ENCODE results near the gene L3MBTL4.
"Not testable (repeated sequence)": the region's sequence is repeated elsewhere in the genome, so short reads cannot be mapped to it uniquely, and the experiment has no call there.

Gene L3MBTL4

DNA sequence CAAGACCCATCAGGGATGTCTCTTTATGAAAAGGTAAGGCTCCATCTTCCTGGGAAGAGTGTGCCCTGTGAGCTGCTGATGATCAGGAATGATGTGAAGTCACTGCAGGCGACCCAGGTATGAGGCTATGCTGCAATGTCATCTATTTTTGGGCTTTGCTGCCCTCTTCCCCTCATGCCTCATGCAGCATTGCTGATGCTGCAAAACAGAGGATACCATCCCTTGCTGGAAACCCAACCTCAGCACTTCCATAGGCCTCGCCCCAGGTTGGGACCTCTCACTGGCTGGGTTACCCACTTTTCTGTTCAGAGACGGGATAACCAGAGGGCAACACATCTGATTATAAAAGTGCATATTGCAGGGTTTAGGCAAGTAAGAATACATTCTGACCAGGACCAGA, 255.8 kb downstream of the L3MBTL4 start:
- Histone ChIP-seq H3K27ac (ENCODE audit: low read length) (no peak overlapping the region), H3K36me3 (ENCODE audit: control insufficient read depth, insufficient read depth, low read length) (no peaks in the 10 kb centered on the region), H3K27me3 (ENCODE audit: control insufficient read depth, insufficient read depth, low read length) (no peaks in the 10 kb centered on the region), H3K9me3 (ENCODE audit: control insufficient read depth, insufficient read depth, low read length) (no peaks in the 10 kb centered on the region; the same call in 1 of the 2 replicates), H3K4me3 (ENCODE audit: low read length) (no peak overlapping the region), H3K4me1 (ENCODE audit: control insufficient read depth, insufficient read depth, low read length) (no peaks in the 10 kb centered on the region)
- no peak for DNase-seq (ENCODE audit: low read depth, low spot score)
- WGBS (ENCODE audit: insufficient coverage, insufficient read length), result no CpG with 5 or more reads among the region's 3 CpGs

DNA sequence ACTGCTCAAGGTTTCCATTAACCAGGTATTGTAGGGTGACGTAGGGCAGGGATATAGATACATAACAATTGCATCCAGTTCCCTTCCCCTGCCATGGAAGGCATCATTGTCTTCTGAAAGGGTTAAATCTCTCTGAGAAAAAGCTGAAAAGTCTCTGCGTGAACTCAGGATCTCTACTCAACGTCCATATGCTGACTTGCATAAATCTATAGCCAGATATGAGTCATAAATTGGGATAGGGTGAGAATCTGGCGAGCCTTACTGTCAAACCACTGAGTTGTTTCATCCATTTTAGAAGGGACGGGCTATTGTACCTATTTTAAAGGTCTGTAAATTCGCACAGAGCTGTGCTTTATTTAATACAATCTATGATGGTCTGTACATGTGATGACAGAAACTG, 258.3 kb downstream of the L3MBTL4 start:
- no peak overlapping the region for H3K27ac ChIP-seq (ENCODE audit: low read length)
- no peaks in the 10 kb centered on the region for H3K4me1 ChIP-seq (ENCODE audit: control insufficient read depth, insufficient read depth, low read length)
- H3K36me3 ChIP-seq (ENCODE audit: control insufficient read depth, insufficient read depth, low read length), result no peaks in the 10 kb centered on the region
- DNase-seq (ENCODE audit: low read depth, low spot score), result no peak
- WGBS (ENCODE audit: insufficient coverage, insufficient read length), result no CpG with 5 or more reads among the region's 6 CpGs
- H3K9me3 ChIP-seq (ENCODE audit: control insufficient read depth, insufficient read depth, low read length), result no peaks in the 10 kb centered on the region
- H3K4me3 ChIP-seq (ENCODE audit: low read length), result no peak overlapping the region
- H3K27me3 ChIP-seq (ENCODE audit: control insufficient read depth, insufficient read depth, low read length), result no peaks in the 10 kb centered on the region

DNA sequence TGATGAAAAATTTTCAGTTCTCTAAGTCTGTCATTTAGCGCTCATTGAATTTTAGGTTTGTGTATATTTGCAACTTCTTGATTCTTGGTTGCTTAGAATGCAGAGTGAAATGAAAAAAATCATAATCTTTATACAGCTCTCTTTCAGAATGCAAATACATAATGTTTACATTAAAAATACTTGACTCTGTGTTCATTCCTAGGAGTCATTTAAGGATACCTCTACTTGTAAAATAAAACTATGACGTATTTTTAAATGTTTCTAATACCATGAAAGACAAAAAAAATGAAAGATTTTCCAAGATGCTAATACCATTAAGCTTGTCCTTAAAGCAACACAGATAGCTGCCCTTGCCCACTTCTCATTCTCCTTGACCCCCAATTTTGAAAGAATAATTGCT, 259.0 kb downstream of the L3MBTL4 start:
- no peaks in the 10 kb centered on the region for H3K27me3 ChIP-seq (ENCODE audit: control insufficient read depth, insufficient read depth, low read length)
- no peaks in the 10 kb centered on the region for H3K4me1 ChIP-seq (ENCODE audit: control insufficient read depth, insufficient read depth, low read length)
- H3K9me3 ChIP-seq (ENCODE audit: control insufficient read depth, insufficient read depth, low read length), result no peaks in the 10 kb centered on the region
- DNase-seq (ENCODE audit: low read depth, low spot score), result no peak
- no CpG with 5 or more reads among the region's 2 CpGs for WGBS (ENCODE audit: insufficient coverage, insufficient read length)
- no peak overlapping the region for H3K4me3 ChIP-seq (ENCODE audit: low read length)
- H3K27ac ChIP-seq (ENCODE audit: low read length), result no peak overlapping the region
- no peaks in the 10 kb centered on the region for H3K36me3 ChIP-seq (ENCODE audit: control insufficient read depth, insufficient read depth, low read length)

DNA sequence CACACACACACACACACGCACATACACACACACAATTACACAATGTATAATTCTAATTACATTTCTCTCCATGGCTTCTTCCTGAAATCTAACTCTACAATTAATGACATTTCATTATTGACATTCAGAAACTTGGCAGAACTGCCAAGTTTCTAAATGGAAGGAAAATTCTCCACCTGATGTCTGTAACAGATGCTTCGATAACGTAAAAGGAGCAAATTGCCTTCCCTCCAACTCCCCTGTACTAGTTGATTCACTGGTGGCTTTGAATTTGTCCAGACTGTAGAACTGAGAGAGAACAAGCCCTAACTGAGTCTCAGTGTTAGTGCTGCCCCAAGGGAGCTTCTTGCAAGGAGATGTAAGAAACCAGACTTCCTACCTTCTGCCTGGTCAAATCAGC, 264.3 kb downstream of the L3MBTL4 start:
- 100% methylated on average over 1 of the region's 3 CpGs for WGBS (ENCODE audit: insufficient coverage, insufficient read length)

DNA sequence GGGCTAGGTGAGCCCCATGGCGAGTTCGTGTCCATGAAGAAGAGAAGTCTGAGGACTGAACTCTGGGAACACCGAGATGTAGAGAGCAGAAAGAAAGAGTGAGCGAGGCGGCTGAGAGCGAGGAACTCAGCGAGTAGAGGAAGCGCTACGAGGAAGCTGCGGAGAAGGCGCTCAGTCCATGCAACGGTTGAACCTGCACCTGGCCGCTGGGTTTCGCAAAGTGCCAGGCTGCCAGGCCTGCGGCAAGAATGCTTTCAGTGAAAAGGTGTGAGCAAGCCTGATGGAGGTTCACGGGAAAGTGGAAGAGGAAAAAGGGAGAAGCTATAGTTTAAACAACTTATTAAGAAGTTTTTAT, 268.4 kb downstream of the L3MBTL4 start:
- H3K4me3 ChIP-seq (ENCODE audit: low read length), result no peak overlapping the region
- H3K36me3 ChIP-seq (ENCODE audit: control insufficient read depth, insufficient read depth, low read length), result no peaks in the 10 kb centered on the region
- no peaks in the 10 kb centered on the region for H3K27me3 ChIP-seq (ENCODE audit: control insufficient read depth, insufficient read depth, low read length)
- no CpG with 5 or more reads among the region's 16 CpGs for WGBS (ENCODE audit: insufficient coverage, insufficient read length)
- H3K27ac ChIP-seq (ENCODE audit: low read length), result no peak overlapping the region
- H3K4me1 ChIP-seq (ENCODE audit: control insufficient read depth, insufficient read depth, low read length), result no peaks in the 10 kb centered on the region
- no peaks in the 10 kb centered on the region for H3K9me3 ChIP-seq (ENCODE audit: control insufficient read depth, insufficient read depth, low read length)
- DNase-seq (ENCODE audit: low read depth, low spot score), result no peak

More for the DNA sequence above, 264.3 kb downstream of the L3MBTL4 start:
- Histone ChIP-seq H3K36me3 (ENCODE audit: control insufficient read depth, insufficient read depth, low read length) (no peaks in the 10 kb centered on the region), H3K27me3 (ENCODE audit: control insufficient read depth, insufficient read depth, low read length) (no peaks in the 10 kb centered on the region), H3K4me3 (ENCODE audit: low read length) (no peak overlapping the region), H3K9me3 (ENCODE audit: control insufficient read depth, insufficient read depth, low read length) (no peaks in the 10 kb centered on the region), H3K4me1 (ENCODE audit: control insufficient read depth, insufficient read depth, low read length) (no peaks in the 10 kb centered on the region), H3K27ac (ENCODE audit: low read length) (no peak overlapping the region)
- DNase-seq (ENCODE audit: low read depth, low spot score), result no peak

DNA sequence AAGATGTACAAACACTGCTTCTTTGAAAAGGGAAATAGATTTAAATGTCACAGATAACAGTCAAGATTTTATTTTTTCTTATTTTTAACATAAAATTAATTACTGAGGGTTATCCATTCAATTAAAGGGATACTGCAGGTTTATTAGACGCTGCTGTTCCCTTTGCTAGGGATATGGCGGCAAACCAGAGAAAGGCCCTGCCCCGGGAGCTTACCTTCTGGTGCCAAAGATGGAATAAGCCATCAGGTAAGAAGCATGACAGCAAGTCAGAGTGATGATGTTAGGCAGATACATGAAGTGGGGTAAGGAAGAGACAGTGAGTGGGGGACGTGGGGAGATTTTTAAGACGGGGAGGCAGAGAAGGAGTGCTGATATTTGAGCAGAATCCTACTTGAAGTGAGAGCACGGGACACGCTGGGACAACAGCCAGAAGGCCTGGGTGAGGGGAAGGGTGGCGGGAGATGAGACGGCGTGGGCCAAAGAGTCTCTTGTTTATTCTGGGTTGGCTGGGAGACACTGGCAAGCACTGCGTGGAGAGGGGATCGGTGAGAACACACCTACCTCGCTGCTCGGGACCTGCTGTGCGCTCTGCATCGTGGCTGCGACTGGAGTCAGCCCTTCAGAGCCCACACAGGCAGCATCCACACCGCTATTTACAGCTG, 268.9 kb downstream of the L3MBTL4 start:
- DNase-seq (ENCODE audit: low read depth, low spot score), result no peak
- no peaks in the 10 kb centered on the region for H3K9me3 ChIP-seq (ENCODE audit: control insufficient read depth, insufficient read depth, low read length)
- H3K4me1 ChIP-seq (ENCODE audit: control insufficient read depth, insufficient read depth, low read length), result no peaks in the 10 kb centered on the region
- 100% methylated on average over 2 of the region's 18 CpGs for WGBS (ENCODE audit: insufficient coverage, insufficient read length)
- no peaks in the 10 kb centered on the region for H3K27me3 ChIP-seq (ENCODE audit: control insufficient read depth, insufficient read depth, low read length)
- H3K36me3 ChIP-seq (ENCODE audit: control insufficient read depth, insufficient read depth, low read length), result no peaks in the 10 kb centered on the region
- no peak overlapping the region for H3K4me3 ChIP-seq (ENCODE audit: low read length)
- H3K27ac ChIP-seq (ENCODE audit: low read length), result no peak overlapping the region

DNA sequence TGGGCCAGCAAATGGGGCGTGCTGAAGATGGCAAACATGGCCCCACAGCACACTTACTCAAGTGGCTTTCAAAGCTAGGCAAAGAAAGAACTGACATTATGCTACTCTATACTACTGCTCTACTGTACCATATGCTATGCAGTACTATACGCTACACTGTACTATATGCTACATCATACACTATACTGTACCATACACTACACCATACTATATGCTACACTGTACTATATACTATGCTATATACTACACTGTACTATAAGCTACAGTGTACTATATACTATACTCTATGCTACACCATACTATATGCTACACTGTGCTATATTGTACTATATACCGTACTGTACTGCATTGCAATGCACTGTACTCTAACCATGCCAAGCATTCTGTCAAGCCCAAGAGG, 275.7 kb downstream of the L3MBTL4 start:
- Histone ChIP-seq H3K4me1 (ENCODE audit: control insufficient read depth, insufficient read depth, low read length) (no peaks in the 10 kb centered on the region), H3K27me3 (ENCODE audit: control insufficient read depth, insufficient read depth, low read length) (no peaks in the 10 kb centered on the region), H3K9me3 (ENCODE audit: control insufficient read depth, insufficient read depth, low read length) (no peaks in the 10 kb centered on the region), H3K36me3 (ENCODE audit: control insufficient read depth, insufficient read depth, low read length) (no peaks in the 10 kb centered on the region), H3K27ac (ENCODE audit: low read length) (no peak overlapping the region), H3K4me3 (ENCODE audit: low read length) (no peak overlapping the region)
- no CpG with 5 or more reads among the region's 3 CpGs for WGBS (ENCODE audit: insufficient coverage, insufficient read length)
- no peak for DNase-seq (ENCODE audit: low read depth, low spot score)

DNA sequence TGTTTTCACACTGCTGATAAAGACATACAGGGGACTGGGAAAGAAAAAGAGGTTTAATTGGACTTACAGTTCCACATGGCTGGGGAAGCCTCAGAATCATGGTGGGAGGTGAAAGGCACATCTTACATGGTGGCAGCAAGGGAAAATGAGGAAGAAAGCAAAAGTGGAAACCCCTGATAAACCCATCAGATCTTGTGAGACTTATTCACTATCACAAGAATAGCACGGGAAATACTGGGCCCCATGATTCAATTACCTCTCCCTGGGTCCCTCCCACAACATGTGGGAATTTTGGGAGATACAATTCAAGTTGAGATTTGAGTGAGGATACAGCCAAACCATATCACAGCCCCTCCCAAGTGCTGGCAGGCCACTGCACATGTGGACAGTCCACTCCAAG, 278.8 kb downstream of the L3MBTL4 start:
- not testable (repeated sequence) for H3K36me3 ChIP-seq (ENCODE audit: control insufficient read depth, insufficient read depth, low read length)
- WGBS (ENCODE audit: insufficient coverage, insufficient read length), result no CpG with 5 or more reads among the region's 1 CpG

DNA sequence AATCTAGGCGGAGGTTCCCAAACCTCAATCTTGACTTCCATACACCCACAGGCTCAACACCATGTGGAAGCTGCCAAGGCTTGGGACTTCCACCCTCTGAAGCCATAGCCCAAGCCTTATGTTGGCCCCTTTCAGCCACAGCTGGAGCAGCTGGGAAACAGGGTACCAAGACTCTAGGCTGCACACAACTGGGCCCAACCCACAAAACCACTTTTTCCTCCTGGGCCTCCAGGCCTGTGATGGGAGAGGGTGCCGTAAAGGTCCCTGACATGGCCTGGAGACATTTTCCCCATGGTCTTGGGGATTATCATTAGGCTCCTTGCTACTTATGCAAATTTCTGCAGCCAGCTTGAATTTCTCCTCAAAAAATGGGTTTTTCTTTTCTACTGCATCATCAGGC, 279.7 kb downstream of the L3MBTL4 start:
- DNase-seq (ENCODE audit: low read depth, low spot score); H3K4me3 ChIP-seq (ENCODE audit: low read length); H3K27ac ChIP-seq (ENCODE audit: low read length); H3K27me3 ChIP-seq (ENCODE audit: control insufficient read depth, insufficient read depth, low read length); H3K9me3 ChIP-seq (ENCODE audit: control insufficient read depth, insufficient read depth, low read length); H3K4me1 ChIP-seq (ENCODE audit: control insufficient read depth, insufficient read depth, low read length); H3K36me3 ChIP-seq (ENCODE audit: control insufficient read depth, insufficient read depth, low read length): not testable (repeated sequence)
- WGBS (ENCODE audit: insufficient coverage, insufficient read length), result no CpG with 5 or more reads among the region's 2 CpGs

More for the DNA sequence above, 278.8 kb downstream of the L3MBTL4 start:
- H3K27ac ChIP-seq (ENCODE audit: low read length); DNase-seq (ENCODE audit: low read depth, low spot score); H3K4me1 ChIP-seq (ENCODE audit: control insufficient read depth, insufficient read depth, low read length); H3K27me3 ChIP-seq (ENCODE audit: control insufficient read depth, insufficient read depth, low read length); H3K9me3 ChIP-seq (ENCODE audit: control insufficient read depth, insufficient read depth, low read length); H3K4me3 ChIP-seq (ENCODE audit: low read length): not testable (repeated sequence)

DNA sequence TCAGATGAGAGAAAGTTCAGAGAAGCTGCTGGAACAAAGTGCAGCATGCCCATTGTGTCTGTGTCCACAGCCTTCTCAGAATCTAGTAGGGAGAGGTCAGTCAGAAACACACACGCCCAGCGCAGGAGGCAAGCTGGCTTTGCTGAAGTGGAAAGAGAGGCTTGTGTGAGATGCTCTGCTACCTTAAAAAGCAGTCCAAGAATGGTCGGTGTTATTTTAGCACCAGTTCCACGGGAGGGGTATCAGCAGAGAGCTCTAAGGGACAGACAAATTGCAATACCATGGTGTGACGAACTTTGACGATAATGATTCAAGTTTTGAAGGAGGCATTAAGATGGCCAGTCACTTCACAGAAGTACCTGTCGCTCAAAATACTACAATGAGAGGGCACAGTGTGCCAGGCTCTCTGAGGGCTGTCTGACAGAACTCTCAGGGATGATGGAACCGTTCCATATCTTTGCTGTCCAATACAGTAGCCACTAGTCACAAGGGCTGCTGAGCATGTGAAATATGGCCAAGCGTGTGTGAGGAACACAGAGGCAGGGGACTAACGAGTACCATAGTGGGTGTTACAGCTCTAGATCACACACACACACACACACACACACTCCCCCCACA, 281.9 kb downstream of the L3MBTL4 start:
- Histone ChIP-seq H3K36me3 (ENCODE audit: control insufficient read depth, insufficient read depth, low read length) (no peaks in the 10 kb centered on the region), H3K4me3 (ENCODE audit: low read length) (no peak overlapping the region), H3K27me3 (ENCODE audit: control insufficient read depth, insufficient read depth, low read length) (no peaks in the 10 kb centered on the region), H3K9me3 (ENCODE audit: control insufficient read depth, insufficient read depth, low read length) (no peaks in the 10 kb centered on the region), H3K4me1 (ENCODE audit: control insufficient read depth, insufficient read depth, low read length) (no peaks in the 10 kb centered on the region), H3K27ac (ENCODE audit: low read length) (no peak overlapping the region)
- WGBS (ENCODE audit: insufficient coverage, insufficient read length), result no CpG with 5 or more reads among the region's 10 CpGs
- no peak for DNase-seq (ENCODE audit: low read depth, low spot score)

DNA sequence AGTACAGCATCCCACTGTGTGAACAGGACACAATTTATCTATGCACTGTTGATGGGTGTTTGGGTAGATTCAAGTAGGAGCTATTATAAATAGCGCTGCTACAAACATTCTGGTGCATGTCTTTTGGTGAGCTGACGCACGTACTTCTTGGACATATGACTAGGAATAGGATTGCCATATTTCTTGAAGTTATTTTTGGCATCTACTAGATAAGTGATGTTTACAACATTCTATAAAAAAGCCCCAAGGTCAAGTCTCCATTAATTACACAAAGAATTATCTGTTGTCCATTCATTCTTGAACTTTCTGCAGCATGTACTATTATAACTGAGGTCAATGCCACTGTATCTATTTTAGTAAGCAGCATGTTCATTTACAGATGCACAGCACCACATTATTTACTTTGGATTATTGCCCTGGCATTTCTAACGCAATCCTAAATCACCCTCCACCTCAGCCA, 293.9 kb downstream of the L3MBTL4 start:
- Histone ChIP-seq H3K4me1 (ENCODE audit: control insufficient read depth, insufficient read depth, low read length) (peaks cover 2% of the 10 kb centered on the region; the same call in 1 of the 2 replicates), H3K36me3 (ENCODE audit: control insufficient read depth, insufficient read depth, low read length) (no peaks in the 10 kb centered on the region), H3K27ac (ENCODE audit: low read length) (no peak overlapping the region), H3K9me3 (ENCODE audit: control insufficient read depth, insufficient read depth, low read length) (no peaks in the 10 kb centered on the region), H3K4me3 (ENCODE audit: low read length) (no peak overlapping the region), H3K27me3 (ENCODE audit: control insufficient read depth, insufficient read depth, low read length) (no peaks in the 10 kb centered on the region)
- WGBS (ENCODE audit: insufficient coverage, insufficient read length), result no CpG with 5 or more reads among the region's 4 CpGs
- DNase-seq (ENCODE audit: low read depth, low spot score), result no peak

All from iPS DF 6.9 (cell line).